NCI-H524 treated with DMSO at 0.1 percent for 48 hours (cell line): ENCODE measurements around the gene TMIGD2.
"Not testable (repeated sequence)": the region's sequence is repeated elsewhere in the genome, so short reads cannot be mapped to it uniquely, and the experiment has no call there.

ENCODE experiments used
- DNase-seq: peaks from one replicate; lab custom pipeline; 2025; lab: John Stamatoyannopoulos, UW

Gene TMIGD2, protein sequence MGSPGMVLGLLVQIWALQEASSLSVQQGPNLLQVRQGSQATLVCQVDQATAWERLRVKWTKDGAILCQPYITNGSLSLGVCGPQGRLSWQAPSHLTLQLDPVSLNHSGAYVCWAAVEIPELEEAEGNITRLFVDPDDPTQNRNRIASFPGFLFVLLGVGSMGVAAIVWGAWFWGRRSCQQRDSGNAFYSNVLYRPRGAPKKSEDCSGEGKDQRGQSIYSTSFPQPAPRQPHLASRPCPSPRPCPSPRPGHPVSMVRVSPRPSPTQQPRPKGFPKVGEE

DNA sequence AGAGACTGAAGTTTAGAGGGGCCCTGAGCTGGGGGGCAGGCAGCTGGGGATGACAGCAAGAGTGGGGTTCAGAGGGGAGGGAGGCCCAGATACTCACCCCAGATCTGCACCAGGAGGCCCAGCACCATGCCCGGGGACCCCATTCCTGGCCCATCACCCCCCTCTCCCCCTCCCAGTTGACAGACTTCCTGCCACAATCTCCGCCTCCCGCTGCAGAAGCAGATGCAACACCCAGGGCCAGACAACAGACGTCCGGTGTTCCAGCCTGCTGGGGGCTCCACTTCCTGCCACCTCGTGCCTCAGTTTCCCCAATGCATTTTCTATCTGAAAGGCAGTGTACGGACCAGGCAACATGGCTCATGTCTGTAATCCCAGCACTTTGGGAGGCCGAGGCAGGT lies at the start of gene TMIGD2:
TSS of gene TMIGD2 (minus strand) at position 147 of the 398 bp plus-strand sequence. CDS start at position 143, 4 bp downstream.
- DNase-seq = no peak

DNA sequence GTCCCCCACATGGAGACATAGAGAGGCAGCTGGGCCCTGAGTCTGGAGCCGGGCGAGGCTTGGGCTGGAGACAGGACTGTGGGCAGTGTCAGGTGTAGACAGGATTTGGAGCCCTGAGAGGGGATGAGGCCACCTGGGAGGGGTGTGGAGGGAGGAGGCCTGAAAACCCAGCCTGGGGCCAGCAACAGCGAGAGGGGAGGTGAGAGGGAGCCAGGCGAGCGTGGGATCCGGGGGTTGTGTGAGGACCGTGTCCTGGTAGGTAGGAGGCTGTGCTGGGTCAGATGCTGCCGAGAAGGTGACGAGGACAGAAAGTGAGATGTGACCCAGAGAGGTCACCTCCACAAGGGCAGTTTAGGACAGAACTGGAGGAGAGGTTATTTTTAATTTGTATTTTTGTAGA lies 48.5 kb upstream of the TMIGD2 start:
- DNase-seq = no peak

DNA sequence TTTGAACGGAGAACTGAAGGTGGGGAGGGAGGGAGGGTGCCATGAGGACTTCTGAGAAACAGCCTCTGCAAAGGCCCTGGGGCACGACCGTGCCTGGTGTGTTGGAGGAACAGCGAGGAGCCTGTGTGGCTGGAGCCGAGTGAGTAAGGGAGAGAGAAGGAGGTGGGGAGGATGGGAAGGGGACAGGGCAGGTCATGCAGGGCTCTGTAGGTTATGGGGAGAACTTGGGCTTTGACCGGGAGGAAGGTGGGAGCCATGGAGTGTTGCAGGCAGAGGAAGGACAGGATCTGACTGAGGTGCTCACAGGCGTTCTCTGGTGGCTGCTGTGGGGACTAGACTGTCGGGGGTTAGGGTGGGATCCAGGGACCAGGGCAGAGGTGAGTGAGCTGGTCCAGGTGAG lies 47.9 kb upstream of the TMIGD2 start:
- no peak for DNase-seq

DNA sequence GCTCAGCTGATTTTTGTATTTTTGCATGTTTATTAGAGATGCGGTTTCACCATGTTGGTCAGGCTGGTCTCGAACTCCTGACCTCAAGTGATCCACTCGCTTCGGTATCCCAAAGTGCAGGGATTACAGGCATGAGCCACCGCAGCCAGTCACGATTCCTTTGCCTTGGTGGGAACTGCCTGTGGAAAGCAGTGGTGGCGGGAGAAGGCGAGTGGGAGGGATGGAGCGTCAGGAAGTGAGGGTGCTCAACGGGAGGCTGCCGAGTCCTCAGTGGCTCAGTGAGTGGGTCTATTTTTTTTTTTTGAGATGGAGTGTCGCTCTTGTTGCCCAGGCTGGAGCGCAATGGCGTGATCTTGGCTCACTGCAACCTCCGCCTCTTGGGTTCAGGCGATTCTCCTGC lies 47.0 kb upstream of the TMIGD2 start:
- not testable (repeated sequence) for DNase-seq

DNA sequence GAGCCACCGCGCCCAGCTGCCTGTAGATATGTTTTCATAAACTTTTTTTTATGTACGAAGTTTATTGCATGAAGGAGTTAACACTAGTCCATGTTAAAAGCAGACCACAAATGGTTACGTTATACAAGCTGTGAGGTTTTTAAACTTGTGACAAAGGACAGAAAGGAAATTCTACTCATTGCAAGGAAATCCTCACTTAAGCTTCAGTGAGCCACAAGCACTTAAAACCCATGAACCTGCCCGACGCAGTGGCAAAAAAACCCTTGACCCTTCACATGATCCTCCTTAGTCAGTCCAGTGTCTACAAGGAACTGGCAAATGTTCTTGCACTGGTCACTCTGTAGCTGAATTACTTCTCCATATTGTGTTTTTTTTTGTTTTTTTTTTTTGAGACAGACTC lies 45.3 kb upstream of the TMIGD2 start:
- no peak for DNase-seq

DNA sequence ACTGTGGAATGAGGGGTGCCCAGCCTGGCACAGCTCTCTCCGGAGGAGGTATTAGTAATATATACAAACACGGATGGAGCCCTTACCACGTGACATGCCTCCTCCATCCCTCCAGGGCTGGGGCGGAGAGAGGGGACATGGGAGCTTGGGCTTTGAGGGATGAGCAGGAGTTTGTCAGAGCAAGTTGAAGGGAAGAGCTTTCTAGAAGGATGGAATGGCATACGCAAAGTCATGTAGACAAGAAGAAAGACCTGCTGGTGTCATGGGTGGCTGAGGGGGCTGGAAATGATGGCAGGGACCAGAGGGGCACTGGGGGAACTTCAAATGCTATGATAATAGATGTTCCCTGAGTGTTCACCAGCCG lies 43.8 kb upstream of the TMIGD2 start:
- no peak for DNase-seq

DNA sequence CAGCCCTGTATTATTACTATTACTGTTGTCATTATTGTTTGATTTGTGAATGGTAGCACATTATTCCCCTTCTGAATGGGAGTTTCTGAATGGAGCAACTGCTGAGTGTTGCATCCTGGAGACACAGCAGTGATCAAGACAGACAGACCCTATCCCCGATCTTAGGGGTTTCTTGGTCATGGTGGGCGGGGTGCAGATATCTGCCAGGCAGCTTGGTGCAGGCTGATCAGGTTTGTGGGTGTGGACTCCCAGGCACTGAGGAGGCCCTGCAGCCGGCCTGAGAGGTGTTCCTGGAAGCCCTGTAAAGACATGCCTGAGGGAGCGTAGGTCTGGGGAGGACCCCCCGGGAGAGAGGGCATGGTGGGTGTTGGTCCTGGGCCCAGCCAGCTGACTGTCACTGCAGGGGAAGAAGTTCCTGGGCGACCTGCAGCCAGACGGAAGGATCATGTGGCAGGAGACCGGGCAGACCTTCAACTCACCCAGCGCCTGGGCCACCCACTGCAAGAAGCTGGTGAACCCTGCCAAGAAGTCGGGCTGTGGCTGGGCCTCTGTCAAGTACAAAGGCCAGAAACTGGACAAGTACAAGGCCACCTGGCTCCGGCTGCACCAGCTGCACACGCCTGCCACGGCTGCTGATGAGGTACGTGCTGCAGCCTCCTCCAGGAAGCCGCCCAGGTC lies 43.3 kb upstream of the TMIGD2 start:
- no peak for DNase-seq

DNA sequence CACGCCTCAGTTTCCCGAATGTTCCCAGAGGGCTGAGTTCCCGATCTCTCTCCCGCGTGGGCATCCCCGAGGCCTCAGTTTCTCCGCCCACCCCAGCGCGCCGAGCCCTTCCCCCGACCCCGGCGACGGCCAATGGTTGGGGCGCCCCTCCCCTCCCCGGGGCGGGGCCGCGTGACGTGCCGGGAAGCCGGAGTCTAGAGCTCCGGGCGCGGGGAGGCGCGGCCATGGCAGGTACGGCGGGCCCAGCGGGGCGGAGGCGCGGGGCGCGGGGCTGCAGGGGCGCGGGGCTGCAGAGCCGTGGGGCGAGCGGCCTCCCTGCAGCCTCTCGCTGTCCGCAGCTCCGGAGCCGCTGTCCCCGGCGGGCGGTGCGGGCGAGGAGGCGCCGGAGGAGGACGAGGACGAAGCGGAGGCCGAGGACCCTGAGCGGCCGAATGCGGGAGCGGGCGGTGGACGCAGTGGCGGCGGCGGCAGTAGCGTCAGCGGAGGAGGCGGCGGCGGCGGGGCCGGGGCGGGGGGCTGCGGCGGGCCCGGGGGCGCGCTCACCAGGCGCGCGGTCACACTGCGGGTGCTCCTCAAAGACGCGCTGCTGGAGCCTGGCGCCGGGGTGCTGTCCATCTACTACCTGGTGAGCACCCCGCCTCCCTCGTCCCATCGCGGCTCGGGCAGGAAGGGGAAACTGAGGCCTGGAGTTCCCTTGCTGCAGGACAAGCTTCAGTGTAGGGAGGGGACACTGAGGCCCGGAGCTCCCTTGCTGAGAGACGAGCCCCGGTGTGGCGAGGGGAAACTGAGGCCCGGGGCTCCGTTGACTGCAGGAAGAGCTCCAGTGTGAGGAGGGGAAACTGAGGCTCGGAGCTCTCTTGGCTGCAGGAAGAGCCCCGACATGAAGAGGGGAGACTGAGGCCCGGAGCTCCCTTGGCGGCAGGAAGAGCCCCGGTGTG lies 41.5 kb upstream of the TMIGD2 start, which contains the start of gene MPND:
TSS of gene MPND (plus strand) at position 193 of the 938 bp plus-strand sequence. CDS start at position 225, 32 bp downstream.
- DNase-seq = no peak

DNA sequence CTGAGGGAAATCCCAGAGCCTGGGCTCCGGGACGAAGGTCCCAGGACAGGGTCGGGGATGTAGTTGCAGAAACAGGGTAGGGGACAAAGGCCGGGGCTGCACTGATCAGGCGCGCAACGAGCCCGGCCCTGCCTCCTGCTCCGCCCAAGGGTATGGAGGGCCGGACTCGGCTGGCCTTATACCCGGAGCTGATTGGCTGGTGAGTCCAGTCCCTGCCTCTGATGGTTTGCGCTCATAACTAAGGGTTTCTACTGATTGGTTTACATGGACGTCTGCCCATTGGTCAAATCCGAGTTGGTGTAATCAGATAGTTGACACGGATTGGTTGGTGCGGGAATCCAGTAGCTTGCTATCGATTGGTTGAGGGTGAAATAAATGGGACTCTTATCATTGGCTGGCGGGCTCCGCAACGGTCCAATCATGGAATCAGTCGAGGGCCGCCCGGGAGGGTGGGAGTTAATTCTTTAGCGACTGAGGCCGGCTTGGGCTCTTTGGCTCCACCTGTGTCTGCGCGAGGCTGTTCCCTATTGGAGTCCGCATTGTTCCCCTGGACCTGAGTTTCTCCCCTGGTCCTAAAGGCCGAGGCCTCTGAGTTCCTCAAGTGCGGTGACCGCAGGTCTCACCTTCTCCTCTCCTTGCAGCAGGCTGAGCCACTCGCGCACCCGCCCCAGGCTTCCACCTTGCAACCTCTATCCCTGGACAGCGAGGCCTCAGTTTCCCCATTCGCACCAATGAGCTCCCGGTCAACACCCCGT lies 40.6 kb upstream of the TMIGD2 start:
- DNase-seq = peak; percentile 100

DNA sequence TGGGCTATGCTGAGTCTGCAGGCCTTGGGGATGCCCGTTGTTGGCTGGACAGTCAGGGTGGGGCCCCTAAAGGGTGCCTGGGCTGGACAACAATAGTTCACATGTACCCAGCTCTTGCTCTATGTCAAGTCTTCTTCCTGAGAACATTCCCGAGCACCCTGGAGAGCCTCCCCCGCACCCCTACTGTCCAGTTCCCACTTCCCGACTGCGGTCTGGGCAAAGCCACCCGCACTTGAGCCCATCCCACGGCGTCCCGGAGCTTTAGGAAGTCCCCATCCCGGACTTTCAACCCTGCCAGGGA lies 40.1 kb upstream of the TMIGD2 start:
- DNase-seq = no peak

DNA sequence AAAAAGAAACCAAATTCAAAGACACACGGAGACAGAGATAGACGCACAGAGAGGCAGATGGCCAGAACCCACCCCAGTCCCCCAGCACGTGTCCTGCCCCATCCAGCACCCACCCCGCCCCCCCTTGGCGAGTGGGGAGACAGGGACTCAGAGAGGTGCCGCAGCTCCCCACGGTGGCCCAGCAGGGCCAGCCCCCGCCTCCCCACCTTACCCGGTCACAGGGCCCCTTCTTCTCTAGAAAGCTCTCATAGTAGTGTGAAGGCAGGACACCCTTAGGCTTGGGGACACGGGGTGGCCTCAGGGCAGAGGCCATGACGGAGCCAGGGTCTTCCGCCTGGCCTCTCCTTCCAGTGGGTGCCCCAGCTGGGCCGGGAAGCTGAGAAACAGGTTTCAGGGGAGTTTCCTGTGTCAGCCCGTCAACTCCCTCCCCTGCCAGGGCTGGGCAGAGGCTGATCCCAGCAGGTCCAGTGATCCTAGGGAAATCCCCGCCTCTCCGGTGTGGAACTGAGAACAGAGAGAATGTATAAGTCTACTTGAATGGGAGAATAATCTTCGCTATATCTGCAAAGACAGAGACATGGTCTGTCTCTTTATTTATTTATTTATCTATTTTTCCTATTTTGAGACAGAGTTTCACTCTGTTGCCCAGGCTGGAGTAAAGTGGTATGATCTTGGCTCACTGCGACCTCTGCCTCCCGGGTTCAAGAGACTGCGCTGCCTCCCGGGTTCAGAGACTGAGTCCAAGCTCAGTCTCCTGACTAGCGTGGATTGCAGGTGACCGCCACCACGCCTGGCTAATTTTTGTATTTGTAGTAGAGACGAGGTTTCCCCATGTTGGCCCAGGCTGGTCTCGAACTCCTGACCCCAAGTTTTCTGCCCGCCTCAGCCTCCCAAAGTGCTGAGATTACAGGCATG lies 36.5 kb upstream of the TMIGD2 start, which contains the start of gene STAP2:
TSS of gene STAP2 (minus strand) at position 387 of the 915 bp plus-strand sequence. CDS start at position 313, 74 bp downstream.
- DNase-seq = no peak

DNA sequence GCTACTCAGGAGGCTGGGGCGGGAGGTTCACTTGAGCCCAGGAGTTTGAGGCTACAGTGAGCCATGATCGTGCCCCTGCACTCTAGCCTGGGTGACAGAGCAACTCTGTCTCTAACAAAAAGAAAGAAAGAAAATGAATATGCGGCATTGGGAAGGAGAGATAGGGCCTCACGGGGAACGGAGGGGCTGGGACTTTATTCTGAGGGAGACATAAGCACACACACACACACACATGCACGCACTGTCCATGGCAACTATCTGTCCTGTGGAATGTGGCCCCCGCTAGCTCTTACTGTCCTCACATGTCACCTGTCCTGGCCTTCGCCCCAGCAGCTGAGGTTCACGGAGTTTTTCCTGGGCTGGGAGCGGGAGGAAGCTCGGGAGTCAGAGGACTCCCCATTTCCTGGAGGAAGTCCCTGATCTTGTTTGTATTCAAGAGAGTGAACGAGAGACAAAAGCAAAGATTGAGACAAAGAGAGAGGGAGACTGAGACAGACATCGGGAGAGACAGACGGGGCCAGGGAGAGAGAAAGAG lies 35.8 kb upstream of the TMIGD2 start:
- no peak for DNase-seq

DNA sequence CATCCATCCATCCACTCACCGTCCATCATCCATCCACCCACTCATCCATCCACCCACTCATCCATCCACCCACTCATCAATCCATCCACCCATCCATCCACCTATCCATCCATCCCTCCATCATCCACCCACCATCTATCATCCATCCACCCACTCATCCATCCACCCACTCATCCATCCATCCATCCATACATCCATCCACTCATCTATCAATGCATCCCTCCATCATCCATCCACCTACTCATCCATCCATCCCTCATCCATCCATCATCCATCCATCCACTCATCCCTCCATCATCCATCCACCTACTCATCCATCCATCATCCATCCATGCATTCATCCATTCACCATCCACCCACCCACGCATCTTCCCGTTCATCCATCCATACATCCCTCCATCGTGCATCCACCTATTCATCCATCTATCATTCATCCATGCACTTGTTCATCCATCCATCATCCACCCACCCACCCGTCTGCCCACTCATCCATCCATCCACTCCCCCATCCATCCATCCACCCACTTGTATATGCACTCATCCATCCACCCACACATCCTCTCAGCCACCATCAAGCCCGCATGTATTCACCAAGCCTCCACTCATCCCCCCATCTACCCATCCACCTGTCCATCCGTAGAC lies 32.9 kb upstream of the TMIGD2 start:
- no peak for DNase-seq

DNA sequence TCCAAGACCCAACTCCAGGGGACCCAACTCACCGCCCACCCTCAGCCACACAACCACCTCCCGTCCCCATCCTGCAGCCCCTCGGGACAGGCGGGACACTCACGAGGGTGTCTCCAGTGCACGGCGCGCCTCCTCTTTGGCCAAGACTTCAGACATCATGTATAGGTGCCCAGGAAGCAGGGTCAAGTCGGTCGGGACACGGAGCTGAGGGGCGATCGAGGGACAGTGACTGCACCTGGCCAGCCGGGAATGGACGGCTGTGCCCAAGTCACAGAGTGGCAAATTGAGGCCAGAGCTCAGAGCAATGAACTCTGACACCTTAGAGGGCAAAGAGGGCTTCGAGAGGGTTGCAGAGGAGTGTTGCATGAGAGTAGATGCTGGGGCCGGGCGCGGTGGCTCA lies 27.7 kb upstream of the TMIGD2 start:
- no peak for DNase-seq

DNA sequence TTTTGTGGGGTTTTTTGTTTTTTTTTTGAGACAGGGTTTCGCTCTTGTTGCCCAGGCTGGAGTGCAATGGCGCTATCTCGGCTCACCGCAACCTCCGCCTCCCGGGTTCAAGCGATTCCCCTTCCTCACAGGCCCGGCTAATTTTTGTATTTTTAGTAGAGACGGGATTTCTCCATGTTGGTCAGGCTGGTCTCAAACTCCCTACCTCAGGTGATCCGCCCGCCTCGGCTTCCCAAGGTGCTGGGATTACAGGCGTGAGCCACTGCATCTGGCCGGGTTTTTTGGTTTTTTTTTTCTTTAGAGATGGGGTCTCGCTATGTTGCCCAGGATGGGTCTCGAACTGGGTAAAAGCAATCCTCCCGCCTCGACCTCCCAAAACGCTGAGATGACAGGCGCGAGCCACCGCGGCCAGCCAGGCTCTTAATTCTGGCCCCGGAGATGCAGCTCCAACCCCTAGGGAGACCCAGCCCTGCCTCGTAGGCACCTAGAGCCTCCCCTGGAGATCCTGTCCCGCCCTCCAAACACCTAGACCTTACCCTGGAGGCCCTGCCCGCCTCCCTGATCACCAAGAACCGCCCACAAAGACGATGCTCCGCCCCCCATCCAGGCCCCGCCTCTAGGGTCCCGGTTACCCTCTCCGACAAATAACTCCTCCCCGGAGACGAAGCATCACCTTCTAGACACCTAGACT lies 26.9 kb upstream of the TMIGD2 start:
- not testable (repeated sequence) for DNase-seq

DNA sequence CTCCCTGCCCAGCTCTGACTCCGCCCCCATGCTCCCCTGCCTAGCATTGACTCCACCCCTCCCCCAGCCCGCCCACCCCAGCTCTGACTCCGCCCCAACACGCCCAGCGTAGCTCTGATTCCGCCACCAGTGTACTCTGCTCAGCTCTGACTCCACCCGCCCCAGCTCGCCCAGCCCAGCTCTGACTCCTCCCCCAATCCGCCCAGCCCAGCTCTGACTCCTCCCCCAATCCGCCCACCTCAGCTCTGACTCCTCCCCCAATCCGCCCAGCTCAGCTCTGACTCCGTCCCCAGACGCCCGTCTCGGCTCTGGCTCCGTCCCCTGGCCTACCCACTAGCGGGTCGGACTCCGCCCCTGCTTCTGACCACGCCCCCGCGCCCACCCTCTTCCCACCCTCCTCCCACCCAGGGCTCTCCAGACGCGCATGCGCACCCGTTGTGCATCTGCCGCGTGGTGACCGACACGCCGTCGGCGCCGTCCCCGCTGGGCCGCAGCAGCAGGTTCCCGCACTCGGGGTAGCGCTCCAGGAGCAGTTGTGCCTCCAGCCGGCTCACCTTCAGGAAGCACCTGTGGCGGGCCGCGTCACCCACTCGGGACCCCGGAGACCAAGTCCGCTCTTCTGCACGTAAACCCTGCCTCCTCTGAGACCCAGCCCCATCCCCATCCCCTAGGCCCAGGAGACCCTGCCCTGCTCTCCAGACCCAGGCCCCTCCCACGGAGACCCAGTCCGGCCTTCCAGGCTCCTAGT lies 26.2 kb upstream of the TMIGD2 start:
- DNase-seq = peak; percentile 89

DNA sequence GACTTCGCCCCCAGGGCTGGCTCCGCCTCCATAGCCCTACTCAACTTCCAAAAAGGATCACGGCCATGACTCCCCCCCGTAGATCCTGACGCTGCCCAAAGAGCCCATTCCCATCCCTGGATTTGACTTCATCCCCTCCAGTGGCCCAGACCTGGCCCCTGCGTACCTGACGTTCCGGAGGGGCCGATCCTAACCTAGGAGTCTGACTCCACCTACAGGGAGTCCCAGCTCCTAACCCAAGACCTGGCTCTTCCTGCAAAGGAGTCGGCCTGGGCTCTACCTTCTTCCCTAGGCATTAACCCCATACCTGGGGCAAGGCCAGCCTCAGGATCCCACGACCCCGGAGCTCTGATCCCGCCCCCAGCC lies 25.7 kb upstream of the TMIGD2 start:
- no peak for DNase-seq

DNA sequence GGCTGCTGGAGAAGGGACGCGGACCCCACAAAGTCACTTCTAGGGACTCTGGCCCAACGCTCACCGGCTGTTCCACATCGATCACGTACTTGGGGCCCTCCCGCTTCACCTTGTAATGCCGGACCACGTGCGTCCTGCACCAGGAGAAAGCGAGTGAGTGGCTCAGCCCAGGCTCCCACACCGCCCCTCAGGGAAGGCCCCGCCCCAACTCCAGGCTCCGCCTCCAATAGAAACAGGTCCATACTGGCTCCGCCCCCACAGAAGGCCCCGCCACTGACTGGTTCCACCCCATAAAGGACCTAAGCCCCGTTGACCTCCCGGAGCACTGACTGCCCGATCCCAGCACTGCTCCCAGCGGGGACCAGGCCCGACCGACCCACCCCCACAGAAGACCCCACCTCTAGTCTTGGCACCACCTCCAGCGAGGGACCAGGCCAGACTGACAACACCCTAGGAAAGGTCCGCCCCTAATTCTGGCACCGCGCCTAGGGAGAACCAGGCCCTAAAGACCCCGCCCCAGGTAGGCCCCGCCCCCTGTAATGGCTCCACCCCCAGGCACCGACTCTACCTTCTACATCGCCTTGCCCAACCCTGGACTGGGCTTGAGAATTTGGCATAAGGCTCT lies 25.2 kb upstream of the TMIGD2 start:
- no peak for DNase-seq
